Muscle of arm (tissue), 12 donors: Measurements from ENCODE around the gene ZNF423. TPM values are rescaled to one million over a fixed set of nuclear protein-coding genes. Genes with fewer than 3 reads are reported as not detected.

ENCODE experiments used
- DNase-seq: peaks from one replicate; pipeline ENCODE4 v3.0.0-alpha.2; 2013
- polyA plus RNA-seq, 12 donors: library from polyadenylated mRNA; unstranded; fragments of 120-200 nt; gene quantifications; one replicate each; pipeline ENCODE4 v1.2.1, GENCODE V29; 2013; ENCODE audit not compliant: insufficient read length in 12 of 12

ZNF423 gene
- polyA plus RNA-seq, 12 donors = 22.6 to 37.5 (median 25.9) TPM; not detected in 1

DNA sequence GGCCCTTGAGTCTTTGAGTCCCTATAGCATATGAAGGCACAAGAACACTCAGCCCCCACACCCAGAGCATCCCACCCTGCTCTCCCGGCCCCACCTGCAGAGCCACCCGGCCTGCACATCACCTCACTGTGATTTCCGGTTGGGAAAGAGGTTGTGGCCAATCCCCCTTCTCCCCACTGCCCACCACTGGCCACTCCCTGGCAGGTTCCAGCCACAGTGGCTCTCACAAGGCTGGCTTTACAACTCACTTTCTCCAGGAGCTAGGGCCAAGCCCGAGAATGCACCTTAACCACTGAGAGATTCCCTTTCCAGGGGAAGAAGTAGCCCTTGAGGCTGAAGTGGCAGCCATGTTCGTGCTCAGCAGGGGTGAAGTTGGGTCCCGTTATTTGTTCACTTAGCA lies 358.4 kb downstream of the ZNF423 start:
- no peak for DNase-seq

DNA sequence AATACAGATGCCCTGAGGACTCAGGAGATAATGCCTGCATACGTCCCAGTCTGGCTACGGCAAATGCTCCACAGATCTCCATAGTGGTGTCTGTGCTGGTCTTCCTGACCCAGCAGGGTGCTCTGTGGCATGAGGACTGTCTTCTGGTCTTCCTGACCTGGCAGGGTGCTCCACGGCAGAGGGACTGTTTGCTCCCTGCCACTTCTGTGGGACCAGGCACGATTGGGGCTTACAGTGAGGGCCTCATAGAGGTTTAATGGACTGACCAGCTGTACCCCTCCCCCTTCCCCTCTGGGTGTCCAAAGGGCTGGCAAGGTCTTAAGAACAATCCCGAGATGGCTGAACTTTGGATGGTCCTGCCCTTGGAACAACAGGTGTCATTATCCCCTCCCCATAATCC lies 359.3 kb downstream of the ZNF423 start:
- no peak for DNase-seq

DNA sequence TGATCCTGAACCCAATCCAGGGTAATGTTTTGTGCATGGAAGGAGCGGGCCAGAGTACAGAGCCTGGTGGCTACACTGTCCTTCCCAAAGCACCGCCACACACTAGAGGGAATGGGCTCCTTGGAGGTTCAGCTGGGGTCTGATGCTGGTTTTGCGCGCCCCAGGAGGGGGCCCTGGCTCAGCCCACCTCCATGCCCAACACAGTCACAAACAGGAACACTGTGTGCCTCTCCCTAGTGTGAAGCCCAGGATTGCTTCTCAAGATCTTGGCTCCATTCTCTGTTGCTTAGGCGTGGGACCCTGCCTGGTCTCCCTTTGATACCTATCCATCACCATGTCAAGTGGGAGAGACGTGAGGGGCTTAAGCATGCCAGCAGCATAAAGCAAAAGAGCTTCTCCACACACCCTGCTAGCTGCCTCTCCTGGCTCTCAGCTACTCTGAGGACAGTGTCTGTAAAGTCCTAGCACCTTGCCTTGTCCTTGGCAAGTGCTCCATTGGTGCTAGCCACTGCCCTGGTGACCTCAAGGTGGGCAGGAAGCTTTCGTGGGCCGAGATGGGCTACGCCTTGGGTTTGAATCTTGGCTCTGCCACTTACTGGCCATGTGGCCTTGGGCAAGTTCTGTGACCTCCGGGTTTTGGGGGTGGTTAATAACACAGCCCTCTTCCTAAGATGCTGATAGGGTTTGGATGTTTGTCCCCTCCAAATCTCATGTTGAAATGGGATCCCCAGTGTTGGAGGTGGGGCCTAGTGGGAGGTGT lies 360.1 kb downstream of the ZNF423 start:
- no peak for DNase-seq

DNA sequence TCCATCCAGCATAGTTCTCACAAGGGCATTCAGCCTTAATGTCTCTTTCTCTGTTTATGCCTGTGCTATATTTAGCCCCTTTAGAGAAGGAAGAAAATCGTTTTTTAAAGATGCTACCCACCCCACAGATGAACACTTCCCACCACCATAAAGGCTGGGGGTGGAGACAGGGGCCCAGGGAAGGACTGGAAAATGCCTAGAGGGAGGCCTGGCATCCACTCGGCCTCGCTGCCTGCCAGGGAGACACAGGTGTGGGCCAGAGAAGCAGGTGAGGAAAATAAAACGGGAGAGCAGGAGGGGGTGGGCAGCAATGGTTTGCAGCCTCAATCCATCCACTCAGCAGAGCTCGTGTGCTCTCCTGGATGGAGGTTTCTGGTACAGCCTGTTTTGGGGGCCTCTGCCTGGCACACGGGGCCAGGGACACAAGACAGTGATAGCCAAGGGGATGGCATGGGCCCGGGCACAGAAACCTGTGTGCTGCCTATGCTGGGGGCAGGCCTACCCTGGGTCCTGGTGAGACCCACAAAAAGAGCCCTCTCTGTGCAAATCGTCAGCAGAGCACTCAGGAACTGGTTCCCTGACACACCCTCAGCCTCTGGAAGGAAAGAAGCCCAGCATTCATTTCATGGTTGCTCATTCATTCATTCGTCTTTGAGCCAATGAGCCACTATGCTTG lies 360.9 kb downstream of the ZNF423 start:
- no peak for DNase-seq

DNA sequence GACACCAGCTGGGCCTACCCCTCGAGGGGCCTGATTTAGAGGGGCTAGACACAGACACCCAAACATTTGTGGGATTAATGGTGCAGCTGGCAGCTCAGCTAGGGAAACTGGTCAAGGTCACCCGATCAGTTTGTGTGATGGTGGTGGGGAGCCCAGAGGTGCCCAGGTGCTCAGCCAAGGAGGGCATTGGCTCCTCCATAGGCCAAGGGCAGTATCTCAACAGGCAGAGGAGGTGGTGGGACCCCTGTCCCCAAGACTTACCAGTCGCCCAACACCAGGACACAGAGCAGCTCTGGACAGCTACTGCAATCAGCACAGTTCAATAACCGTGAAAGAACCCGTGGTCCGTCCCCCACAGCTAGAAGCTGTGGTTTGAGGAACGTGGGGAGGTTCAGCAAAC lies 361.4 kb downstream of the ZNF423 start:
- DNase-seq = no peak

DNA sequence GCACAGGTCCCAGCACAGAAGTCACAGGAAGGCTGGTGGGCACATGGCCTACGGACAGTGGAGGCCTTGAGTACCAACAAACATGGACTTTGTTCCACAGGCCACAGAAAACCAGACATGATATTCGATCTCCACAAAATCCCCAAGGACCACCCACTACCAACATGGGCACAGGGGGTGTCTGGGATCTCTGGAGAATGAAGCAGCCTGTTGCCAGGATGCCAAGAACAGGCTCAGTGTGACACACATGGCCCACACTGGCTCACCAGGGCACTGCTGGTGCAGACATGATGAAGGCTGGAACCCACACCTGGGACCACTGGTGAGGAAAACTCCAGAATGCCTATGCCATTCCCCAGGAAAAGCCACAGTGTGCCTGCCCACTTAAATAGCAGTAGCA lies 362.1 kb downstream of the ZNF423 start:
- no peak for DNase-seq

DNA sequence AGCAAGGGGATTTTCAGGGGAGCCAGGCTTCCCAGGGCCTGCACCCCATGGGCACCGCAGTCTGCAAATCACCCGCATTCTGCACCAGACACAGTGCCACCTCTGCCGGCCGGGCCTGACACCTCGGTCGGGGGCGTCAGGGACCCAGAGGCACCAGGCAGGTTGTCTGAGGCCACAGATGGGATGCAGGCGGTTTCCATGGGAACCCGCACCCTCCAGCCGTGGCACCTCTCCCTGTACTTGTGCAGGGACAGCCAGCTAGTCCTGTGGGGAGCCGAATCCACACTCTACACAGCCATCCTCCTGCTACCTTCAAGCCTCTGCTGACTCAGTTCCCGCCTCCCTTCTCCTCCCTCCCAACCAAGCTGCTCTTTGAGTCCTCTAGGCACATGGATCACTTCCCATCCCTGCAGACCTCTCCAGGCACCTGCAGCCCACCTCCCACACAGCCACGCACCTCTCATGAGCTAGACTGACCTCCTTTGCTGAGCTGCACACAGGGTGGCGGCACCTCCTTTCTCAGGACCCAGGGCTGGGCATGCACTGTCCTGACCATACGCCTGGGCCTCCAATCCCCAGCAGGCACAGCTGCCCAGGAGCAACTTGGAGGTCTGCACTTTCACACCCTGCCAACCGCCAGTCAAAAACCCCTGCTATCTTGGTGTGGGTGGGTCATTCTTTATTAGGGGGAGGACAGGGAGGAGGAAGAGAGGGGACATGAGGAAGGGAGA lies 362.9 kb downstream of the ZNF423 start:
- DNase-seq = no peak

DNA sequence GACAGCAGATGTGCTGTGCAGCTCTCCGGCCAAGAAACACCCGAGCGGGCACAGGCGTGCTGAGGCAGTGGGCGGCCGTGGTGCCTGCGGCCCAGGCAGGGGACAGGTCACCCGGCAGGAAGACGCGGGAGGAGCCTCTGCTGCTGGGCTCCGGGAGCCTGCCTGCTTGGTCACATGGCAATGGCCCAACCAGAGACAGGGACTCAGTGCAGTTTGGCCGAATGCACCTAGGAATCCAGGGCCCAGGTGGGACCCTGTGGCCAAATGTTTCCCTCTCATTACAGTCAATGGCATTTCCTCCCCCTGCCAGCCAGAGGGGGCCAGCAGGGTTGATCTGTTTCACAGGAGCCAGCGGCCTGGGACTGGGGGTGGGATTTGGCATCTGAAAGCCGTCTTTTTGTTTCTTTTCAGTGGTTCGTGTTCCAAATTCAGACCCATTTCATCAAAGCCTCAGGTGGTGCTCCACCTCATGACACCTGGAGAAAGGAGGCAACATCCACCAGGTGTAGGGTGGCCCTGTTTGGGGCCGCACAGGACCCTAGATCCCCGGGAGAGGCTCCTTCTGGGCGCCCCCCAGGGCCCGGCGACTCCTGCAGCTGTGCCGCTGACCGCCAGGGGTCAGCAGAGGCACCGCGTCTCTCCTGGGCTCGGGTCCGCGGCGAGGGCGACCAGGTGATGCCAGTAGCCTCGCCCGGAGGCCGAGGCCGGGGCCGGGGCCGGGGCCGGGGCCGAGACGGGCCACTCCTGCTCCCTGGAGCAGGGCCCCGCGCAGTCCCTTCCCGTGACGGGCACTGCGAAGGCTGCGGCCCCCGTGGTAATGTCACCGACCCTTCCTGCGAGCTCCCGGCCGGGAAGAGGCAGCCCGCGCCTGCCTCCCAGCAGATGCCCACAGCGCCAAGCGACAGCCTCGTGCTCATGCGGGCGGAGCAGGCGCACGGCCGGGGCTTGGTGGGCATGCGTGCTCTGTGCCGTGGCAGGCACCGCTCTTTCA lies 363.8 kb downstream of the ZNF423 start:
- DNase-seq = peak; percentile 61

DNA sequence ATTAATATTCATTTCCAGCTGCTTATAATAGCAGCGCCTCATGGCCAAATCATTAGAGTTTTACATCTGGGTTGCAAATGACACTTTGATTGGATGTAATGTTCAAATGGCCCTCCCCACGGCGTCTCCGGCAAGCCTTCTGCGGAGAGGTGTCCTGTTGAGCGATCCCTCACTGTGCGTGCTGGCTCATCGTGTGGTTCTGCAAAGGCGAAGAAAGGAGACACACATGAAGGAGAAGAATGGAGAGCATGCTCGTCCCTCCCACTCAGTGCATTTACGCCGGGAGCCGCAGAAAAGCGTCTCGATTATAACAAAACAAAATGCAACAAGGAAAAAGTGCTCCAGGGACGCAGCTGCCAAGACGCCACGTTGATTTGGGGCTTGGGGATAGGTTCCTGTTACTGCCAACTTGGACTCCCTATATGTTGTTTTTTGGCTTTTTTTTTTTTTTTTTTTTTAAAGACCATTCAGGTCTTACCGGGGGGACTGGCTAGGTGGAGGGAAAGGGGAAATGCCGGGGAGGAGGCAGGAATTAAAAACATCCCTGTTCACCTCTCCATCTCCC lies 364.7 kb downstream of the ZNF423 start:
- no peak for DNase-seq

DNA sequence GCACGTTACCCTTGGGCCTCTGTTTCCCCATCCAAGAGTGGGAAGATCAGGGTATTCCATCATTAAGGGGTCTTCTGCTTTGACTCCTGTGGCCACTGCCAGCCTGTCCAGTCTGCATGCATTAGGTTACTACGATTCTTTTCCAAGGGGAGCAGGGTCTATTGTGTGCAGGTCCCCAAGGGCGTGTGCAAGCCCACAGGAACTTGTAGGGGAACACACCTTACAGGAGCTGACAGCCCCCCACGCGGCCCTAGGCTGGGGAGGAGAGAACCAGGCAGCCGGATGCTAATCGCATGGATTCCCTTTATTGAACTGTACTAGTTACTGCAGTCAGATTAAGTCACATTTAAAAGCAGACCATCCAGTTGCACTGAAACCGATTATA lies 365.6 kb downstream of the ZNF423 start:
- no peak for DNase-seq

DNA sequence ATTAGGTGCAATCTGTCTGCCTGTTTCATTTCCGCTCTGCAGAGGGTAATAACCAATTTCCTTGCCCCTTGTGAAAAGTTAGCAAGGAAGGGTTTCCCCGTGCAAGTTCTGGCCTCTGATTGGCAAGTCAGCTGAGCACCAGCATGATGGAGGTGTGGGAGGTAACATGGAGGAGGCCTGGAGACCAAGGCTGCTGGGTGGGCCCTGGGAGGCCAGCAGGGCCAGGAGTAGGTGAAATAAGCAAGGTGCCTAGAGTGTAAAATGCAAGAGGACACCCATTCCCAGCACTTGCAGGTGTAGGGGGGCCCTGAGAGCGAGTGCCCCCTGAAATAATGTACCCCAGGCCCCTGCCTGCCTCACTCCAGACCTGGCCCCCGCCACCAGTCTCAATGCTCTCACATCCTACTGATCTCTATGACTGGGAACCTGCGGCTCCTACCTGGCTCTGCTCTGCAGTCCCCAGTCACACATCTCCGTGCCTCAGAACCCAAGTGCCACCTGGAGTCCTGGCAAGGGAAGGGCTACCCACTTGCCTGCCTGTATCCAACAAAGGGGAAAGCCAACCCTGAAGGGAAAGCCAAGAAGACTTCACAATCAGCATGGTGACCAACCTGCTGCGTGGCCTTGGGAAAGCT lies 366.1 kb downstream of the ZNF423 start:
- DNase-seq = no peak

DNA sequence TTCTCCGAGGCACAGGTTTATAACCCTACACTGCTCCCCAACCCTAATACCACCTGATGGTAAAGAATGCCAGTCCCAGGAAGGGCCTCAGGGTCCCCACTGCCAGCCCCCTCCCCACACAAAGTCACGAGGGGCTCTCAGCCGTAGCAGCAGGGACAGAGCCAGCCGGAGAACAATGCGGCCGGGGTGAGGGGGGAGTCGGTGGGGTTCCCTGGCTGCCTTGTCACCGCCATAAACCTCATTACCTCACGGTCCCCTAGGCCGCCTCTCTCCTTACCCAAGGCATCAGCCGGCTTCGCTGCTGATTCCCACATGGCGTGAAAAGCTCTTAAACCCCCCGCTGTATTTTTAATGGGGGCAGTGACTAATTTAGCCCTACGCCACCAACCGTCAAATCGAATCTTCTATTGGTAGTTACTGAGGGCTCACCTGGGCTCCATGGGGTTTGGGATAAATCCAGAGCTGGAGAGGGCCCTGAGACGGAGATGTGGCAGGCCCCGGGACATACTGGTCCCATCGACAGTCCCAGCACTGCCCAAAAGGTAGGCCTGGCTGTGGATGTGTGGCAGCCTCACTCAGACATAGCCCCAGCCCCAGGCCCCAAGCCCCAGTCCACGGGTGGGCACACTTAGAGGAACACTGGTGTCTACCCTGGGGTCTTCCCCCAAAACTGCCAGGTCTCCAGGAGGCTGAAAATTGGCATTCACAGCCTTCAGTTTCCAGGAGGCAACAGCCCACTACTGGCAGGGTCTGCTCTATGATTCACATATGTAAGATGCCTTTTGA lies 367.0 kb downstream of the ZNF423 start:
- no peak for DNase-seq

DNA sequence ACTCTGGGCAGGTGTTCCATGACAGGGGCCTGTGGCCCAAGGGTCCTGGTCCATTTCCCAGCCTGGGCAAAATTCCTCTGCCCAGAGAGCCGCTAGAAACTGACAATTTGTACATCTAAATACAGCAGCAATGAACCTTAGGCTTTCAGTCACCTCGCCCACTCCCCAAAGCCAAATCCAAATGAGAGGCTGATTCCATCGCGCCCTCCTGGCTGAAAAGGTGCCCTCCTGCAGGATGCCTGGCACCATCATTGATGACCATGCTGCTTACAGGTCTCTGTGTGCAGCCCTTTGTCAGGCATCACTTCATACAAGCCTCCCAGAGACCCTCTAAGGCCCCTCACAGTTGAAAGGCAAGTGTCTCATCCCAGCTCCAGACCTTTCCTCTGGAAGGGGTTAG lies 367.6 kb downstream of the ZNF423 start:
- DNase-seq = no peak

DNA sequence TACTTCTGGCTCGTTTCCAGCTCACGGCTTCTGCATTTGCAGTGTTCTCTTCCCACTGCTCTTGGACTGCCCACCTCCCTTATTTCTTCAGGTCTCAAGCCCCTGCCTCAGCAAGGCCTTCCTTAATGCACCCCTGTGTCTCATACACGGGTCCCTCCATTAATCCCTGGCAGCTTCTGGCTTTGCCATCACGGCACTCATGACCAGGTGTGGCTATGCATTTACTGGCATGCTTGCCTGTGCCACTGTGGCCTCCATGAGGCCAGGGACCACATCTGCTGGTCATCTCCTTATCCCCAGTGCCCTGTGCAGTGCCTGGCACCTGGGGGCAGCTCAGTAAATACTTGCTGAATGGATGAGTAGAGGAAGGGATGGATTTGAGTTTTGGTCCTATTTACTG lies 368.2 kb downstream of the ZNF423 start:
- DNase-seq = no peak

DNA sequence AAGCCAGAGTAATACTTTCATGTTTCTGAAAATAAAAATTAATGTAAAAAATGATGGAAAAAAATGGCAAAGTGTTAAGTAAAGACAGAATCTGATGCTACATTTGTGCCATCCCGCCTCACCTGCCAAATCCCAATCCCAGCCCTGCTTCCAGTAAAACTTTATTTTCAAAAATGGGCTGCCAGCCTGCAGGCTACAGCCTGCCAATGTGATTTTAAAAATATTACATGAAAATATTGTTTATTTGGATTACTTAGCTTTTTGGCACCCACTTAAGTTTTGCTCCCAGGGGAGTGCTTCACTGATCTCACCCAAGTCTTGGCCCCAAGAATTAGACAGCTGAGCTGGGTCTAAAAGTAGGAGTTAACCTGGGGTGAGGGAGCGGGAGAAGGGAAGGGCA lies 369.5 kb downstream of the ZNF423 start:
- no peak for DNase-seq

DNA sequence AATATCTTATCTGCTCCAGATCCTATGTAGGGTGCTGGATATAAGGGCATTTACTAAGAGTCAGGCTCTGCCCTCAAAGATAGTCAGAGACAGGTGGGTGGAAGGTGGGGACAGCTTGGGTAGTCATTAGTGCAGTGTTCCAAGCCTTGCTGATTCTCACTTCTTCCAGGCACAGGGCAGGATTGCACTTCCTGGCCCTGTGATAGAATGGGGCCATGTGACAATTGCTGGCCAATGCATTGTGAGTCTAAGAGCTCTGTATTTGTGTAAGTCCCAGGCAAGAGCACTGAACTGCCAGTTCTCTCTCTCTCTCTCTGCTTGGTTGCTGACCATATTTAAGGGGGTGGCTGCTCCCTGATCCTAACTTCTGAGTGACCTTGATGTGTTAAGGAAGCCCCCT lies 370.2 kb downstream of the ZNF423 start:
- no peak for DNase-seq

DNA sequence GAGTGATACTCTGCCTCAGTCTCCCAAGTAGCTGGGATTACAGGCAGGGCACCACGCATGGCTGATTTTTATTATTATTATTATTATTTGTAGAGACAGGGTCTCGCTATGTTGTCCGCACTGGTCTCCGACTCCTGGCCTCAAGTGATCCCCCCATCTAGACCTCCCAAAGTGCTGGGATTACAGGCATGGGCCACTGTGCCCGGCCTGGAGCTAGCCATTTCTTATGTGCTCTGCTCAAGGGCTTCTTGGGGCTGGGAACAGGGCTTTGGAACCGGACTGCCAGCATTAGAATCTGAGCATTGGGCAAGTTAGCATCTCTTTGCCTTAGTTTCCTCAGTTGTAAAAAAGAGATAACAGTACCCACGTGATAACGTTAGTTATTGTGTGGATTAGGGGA lies 371.0 kb downstream of the ZNF423 start:
- DNase-seq = no peak

DNA sequence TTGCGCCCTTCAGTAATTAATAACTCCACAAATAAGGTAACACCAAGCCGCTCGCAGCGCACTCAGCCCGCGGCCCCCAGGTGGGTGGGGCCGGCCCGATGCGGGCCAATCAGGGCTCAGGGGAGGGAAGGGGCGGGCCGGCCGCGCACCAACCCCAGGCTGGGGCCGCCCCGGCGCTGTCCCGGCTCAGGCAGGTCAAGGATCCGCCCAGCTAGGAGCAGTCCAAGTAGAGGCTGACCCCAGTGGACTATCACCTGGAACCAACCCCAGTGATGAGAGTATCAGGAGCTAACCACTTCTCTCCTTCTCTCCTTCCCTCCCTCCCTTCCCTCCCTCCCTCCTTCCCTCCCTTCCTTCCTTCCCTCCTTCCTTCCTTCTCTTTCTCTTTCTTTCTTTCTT lies 371.5 kb downstream of the ZNF423 start:
- peak; percentile 41 for DNase-seq

DNA sequence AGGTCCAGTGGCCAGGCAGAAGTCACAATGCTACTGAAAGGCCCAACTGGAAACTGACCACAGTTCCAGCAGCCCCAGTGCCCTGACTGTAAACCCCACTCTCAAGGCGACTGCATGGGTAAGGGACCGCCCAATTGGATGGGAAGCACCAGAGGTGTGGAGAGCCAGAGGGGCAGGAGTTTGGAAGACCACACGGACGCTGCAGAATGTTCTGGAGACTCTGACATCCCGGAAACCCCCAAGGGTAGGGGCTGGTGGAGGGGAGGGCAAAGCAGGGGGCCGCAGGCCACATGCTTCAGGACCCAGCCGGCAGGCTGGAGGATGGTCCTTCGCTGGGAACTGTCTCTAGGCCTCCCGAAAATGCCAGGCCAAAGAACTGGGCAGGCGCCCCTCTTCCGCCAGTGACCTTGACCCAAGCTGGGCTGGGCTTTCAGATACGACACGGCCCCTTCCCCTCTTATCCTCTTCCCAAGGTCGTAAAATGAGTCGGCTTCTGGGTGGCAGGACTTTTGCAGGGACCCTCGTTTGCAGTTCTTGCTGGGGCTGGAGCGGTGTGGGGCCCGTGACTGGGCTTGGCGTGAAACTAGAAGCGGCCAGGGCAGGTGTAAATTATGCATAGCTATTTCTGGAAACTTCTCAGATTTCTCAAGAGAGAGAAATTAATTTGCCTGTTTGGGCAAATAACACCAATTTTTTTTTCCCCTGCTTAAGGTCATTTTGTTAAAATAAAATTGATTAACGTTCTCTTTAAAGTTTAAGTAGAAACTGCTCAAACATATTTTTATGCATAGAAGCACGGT lies 372.1 kb downstream of the ZNF423 start:
- no peak for DNase-seq
